Activated T-cell treated with anti-CD3 and anti-CD28 coated beads for 1 hour (primary cell): ENCODE measurements around the gene SVIL.

ENCODE experiments used
- DNase-seq: peaks from one replicate; pipeline ENCODE4 v3.0.0-alpha.2; 2020; ENCODE audit warnings: low read depth

Gene SVIL

GRCh38 chr10:29634764-29635625 is at the start of gene SVIL:
Gene SVIL, minus strand, starts transcription at chr10:29634971. Its CDS starts 79,913 bp downstream, at chr10:29555058.
- no peak for DNase-seq

- DNase-seq, result peak; percentile 37
Observed at GRCh38 chr10:29681676-29682448, 47.1 kb upstream of the SVIL start.

- DNase-seq, result no peak
Observed at GRCh38 chr10:29680091-29680490, 45.3 kb upstream of the SVIL start.

- DNase-seq, result no peak
Observed at GRCh38 chr10:29676732-29677131, 42.0 kb upstream of the SVIL start.

GRCh38 chr10:29675984-29676383 is 41.2 kb upstream of the SVIL start:
- DNase-seq, result no peak

- no peak for DNase-seq
Observed at GRCh38 chr10:29671968-29672367, 37.2 kb upstream of the SVIL start.

- DNase-seq, result no peak
Observed at GRCh38 chr10:29671228-29671780, 36.5 kb upstream of the SVIL start.

- no peak for DNase-seq
Observed at GRCh38 chr10:29670761-29671160, 36.0 kb upstream of the SVIL start.

GRCh38 chr10:29669149-29669548 is 34.4 kb upstream of the SVIL start:
- DNase-seq, result no peak

GRCh38 chr10:29668628-29669027 is 33.9 kb upstream of the SVIL start:
- DNase-seq, result no peak

- DNase-seq, result no peak
Observed at GRCh38 chr10:29667191-29667590, 32.4 kb upstream of the SVIL start.

- DNase-seq, result no peak
Observed at GRCh38 chr10:29666201-29666600, 31.4 kb upstream of the SVIL start.

GRCh38 chr10:29663718-29664117 is 28.9 kb upstream of the SVIL start:
- DNase-seq, result no peak

- DNase-seq, result peak; percentile 33
Observed at GRCh38 chr10:29658984-29659965, 24.5 kb upstream of the SVIL start.

- no peak for DNase-seq
Observed at GRCh38 chr10:29657719-29658274, 23.0 kb upstream of the SVIL start.

GRCh38 chr10:29656451-29656992 is 21.8 kb upstream of the SVIL start:
- no peak for DNase-seq

GRCh38 chr10:29652192-29652591 is 17.4 kb upstream of the SVIL start:
- no peak for DNase-seq

GRCh38 chr10:29651767-29652166 is 17.0 kb upstream of the SVIL start:
- no peak for DNase-seq

GRCh38 chr10:29650552-29650944 is 15.8 kb upstream of the SVIL start:
- no peak for DNase-seq

- DNase-seq, result no peak
Observed at GRCh38 chr10:29649561-29650551, 15.1 kb upstream of the SVIL start.
